DLD1 (cell line): ENCODE measurements around the gene SLC2A2.

Source experiments
- in situ Hi-C: cut with HindIII; loops from 2 replicates; pipeline ENCODE4 v1.10.0; 2017; ENCODE audit warnings: low sequenced_read_pairs

Gene SLC2A2

GRCh38 chr3:170989100-170989648 is 37.3 kb downstream of the SLC2A2 start:
- in situ Hi-C loops = no loop called here

GRCh38 chr3:170988378-170988777 is 38.1 kb downstream of the SLC2A2 start:
- in situ Hi-C loops = no loop called here

- in situ Hi-C loops = no loop called here
Observed at GRCh38 chr3:170985304-170985703, 41.2 kb downstream of the SLC2A2 start.

- in situ Hi-C loops = no loop called here
Observed at GRCh38 chr3:170982733-170983132, 43.8 kb downstream of the SLC2A2 start.

- in situ Hi-C loops = no loop called here
Observed at GRCh38 chr3:170980399-170980798, 46.1 kb downstream of the SLC2A2 start.

GRCh38 chr3:170977949-170978745 is 48.4 kb downstream of the SLC2A2 start:
- in situ Hi-C loops = no loop called here

GRCh38 chr3:170976190-170976519 is 50.4 kb downstream of the SLC2A2 start:
- in situ Hi-C loops = no loop called here

- in situ Hi-C loops = no loop called here
Observed at GRCh38 chr3:170975283-170976189, 51.0 kb downstream of the SLC2A2 start.

GRCh38 chr3:170974872-170975271 is 51.6 kb downstream of the SLC2A2 start:
- in situ Hi-C loops = loop anchor here (25.0 kb wide), 1 partner anchor 612 kb away; no protein-coding TSS in a partner anchor

GRCh38 chr3:170972917-170973316 is 53.6 kb downstream of the SLC2A2 start:
- in situ Hi-C loops = loop anchor here (25.0 kb wide), 1 partner anchor 614 kb away; no protein-coding TSS in a partner anchor

GRCh38 chr3:170967126-170967525 is 59.4 kb downstream of the SLC2A2 start:
- in situ Hi-C loops = loop anchor here (25.0 kb wide), 1 partner anchor 620 kb away; no protein-coding TSS in a partner anchor

- in situ Hi-C loops = loop anchor here (25.0 kb wide), 1 partner anchor 621 kb away; no protein-coding TSS in a partner anchor
Observed at GRCh38 chr3:170966495-170966894, 60.0 kb downstream of the SLC2A2 start.

- in situ Hi-C loops = loop anchor here (25.0 kb wide), 1 partner anchor 625 kb away; no protein-coding TSS in a partner anchor
Observed at GRCh38 chr3:170962411-170962810, 64.1 kb downstream of the SLC2A2 start.

- in situ Hi-C loops = loop anchor here (25.0 kb wide), 1 partner anchor 625 kb away; no protein-coding TSS in a partner anchor
Observed at GRCh38 chr3:170961616-170962400, 64.7 kb downstream of the SLC2A2 start.

- in situ Hi-C loops = loop anchor here (25.0 kb wide), 1 partner anchor 628 kb away; no protein-coding TSS in a partner anchor
Observed at GRCh38 chr3:170959457-170959856, 67.1 kb downstream of the SLC2A2 start.

GRCh38 chr3:170956647-170957046 is 69.9 kb downstream of the SLC2A2 start:
- in situ Hi-C loops = loop anchor here (25.0 kb wide), 1 partner anchor 631 kb away; no protein-coding TSS in a partner anchor

GRCh38 chr3:170953736-170954135 is 72.8 kb downstream of the SLC2A2 start:
- in situ Hi-C loops = loop anchor here (25.0 kb wide), 1 partner anchor 634 kb away; no protein-coding TSS in a partner anchor

GRCh38 chr3:170953229-170953628 is 73.3 kb downstream of the SLC2A2 start:
- in situ Hi-C loops = loop anchor here (25.0 kb wide), 1 partner anchor 634 kb away; no protein-coding TSS in a partner anchor

- in situ Hi-C loops = no loop called here
Observed at GRCh38 chr3:170949211-170949610, 77.3 kb downstream of the SLC2A2 start.
